ENCODE results near the gene LIPC.

LIPC gene

DNA sequence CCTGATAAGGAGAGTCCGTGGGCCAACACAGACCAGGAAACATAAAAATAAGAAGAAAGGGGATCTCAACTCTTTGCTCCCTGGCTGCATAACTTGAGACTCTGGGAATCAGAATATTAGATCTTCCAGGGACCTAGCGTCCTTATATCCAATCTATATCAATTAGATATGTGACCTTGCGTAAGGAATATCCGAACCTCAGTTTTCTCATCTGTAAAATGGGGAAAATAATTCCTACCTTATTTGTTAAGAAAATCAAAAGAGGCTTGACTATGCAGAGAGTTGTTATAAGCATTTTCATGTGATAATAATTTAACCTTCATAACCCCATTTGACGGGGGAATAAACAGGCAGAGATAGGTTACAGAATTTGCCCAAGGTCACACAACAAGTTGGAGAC, 7.1 kb upstream of the LIPC start:
- Histone ChIP-seq H3K4me3 (ENCODE audit: low read depth, low read length) (no peak overlapping the region), H3K27me3 (ENCODE audit: control insufficient read depth, insufficient read depth, low read length) (no peaks in the 10 kb centered on the region), H3K9ac (ENCODE audit: low read depth, low read length) (no peak overlapping the region), H3K4me1 (ENCODE audit: control insufficient read depth, insufficient read depth, low read length) (no peaks in the 10 kb centered on the region), H3K9me3 (ENCODE audit: control insufficient read depth, insufficient read depth, low read length) (no peaks in the 10 kb centered on the region), H3K36me3 (ENCODE audit: control insufficient read depth, insufficient read depth, low read length) (no peaks in the 10 kb centered on the region)

DNA sequence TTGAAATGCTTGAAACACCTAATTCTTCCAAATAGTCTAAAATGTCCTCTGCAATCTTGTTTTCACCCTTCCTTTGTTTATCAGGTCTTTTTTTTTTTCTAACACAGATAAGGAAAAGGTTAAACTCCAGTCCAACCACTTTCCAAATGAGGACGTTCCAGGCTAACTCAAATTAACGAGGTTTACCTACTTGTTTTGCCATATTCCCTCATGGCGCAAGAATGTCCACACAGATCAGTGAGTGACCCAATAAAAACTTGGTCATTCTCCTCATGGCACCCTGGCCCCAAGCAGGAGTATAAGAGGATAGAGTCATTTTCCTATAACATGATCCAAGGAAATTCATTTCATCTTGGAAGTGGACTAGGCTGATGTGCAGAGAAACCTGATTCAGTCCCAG, 6.6 kb upstream of the LIPC start:
- Histone ChIP-seq H3K9ac (ENCODE audit: low read depth, low read length) (no peak overlapping the region), H3K4me1 (ENCODE audit: control insufficient read depth, insufficient read depth, low read length) (no peaks in the 10 kb centered on the region), H3K4me3 (ENCODE audit: low read depth, low read length) (no peak overlapping the region), H3K36me3 (ENCODE audit: control insufficient read depth, insufficient read depth, low read length) (no peaks in the 10 kb centered on the region), H3K9me3 (ENCODE audit: control insufficient read depth, insufficient read depth, low read length) (no peaks in the 10 kb centered on the region), H3K27me3 (ENCODE audit: control insufficient read depth, insufficient read depth, low read length) (no peaks in the 10 kb centered on the region)

GRCh38 chr15:58425834-58426233, 6.0 kb upstream of the LIPC start:
- H3K4me3 ChIP-seq (ENCODE audit: low read depth, low read length): no peak overlapping the region

GRCh38 chr15:58426501-58426900, 5.3 kb upstream of the LIPC start:
- Histone ChIP-seq H3K4me3 (ENCODE audit: low read depth, low read length) (no peak overlapping the region), H3K36me3 (ENCODE audit: control insufficient read depth, insufficient read depth, low read length) (no peaks in the 10 kb centered on the region), H3K9ac (ENCODE audit: low read depth, low read length) (no peak overlapping the region), H3K9me3 (ENCODE audit: control insufficient read depth, insufficient read depth, low read length) (no peaks in the 10 kb centered on the region), H3K27me3 (ENCODE audit: control insufficient read depth, insufficient read depth, low read length) (no peaks in the 10 kb centered on the region), H3K4me1 (ENCODE audit: control insufficient read depth, insufficient read depth, low read length) (no peaks in the 10 kb centered on the region)

More at GRCh38 chr15:58425834-58426233, 6.0 kb upstream of the LIPC start:
- Histone ChIP-seq H3K9me3 (ENCODE audit: control insufficient read depth, insufficient read depth, low read length) (no peaks in the 10 kb centered on the region), H3K36me3 (ENCODE audit: control insufficient read depth, insufficient read depth, low read length) (no peaks in the 10 kb centered on the region), H3K27me3 (ENCODE audit: control insufficient read depth, insufficient read depth, low read length) (no peaks in the 10 kb centered on the region), H3K4me1 (ENCODE audit: control insufficient read depth, insufficient read depth, low read length) (no peaks in the 10 kb centered on the region), H3K9ac (ENCODE audit: low read depth, low read length) (no peak overlapping the region)

- H3K9me3 ChIP-seq (ENCODE audit: control insufficient read depth, insufficient read depth, low read length): no peaks in the 10 kb centered on the region
- no peaks in the 10 kb centered on the region for H3K27me3 ChIP-seq (ENCODE audit: control insufficient read depth, insufficient read depth, low read length)
- H3K4me1 ChIP-seq (ENCODE audit: control insufficient read depth, insufficient read depth, low read length): no peaks in the 10 kb centered on the region
- no peak overlapping the region for H3K4me3 ChIP-seq (ENCODE audit: low read depth, low read length)
- H3K36me3 ChIP-seq (ENCODE audit: control insufficient read depth, insufficient read depth, low read length): no peaks in the 10 kb centered on the region
- H3K9ac ChIP-seq (ENCODE audit: low read depth, low read length): no peak overlapping the region
Observed at GRCh38 chr15:58427987-58428386, 3.8 kb upstream of the LIPC start.

- no peak overlapping the region for H3K9ac ChIP-seq (ENCODE audit: low read depth, low read length)
- no peak overlapping the region for H3K4me3 ChIP-seq (ENCODE audit: low read depth, low read length)
- no peaks in the 10 kb centered on the region for H3K27me3 ChIP-seq (ENCODE audit: control insufficient read depth, insufficient read depth, low read length)
- H3K36me3 ChIP-seq (ENCODE audit: control insufficient read depth, insufficient read depth, low read length): no peaks in the 10 kb centered on the region
- H3K4me1 ChIP-seq (ENCODE audit: control insufficient read depth, insufficient read depth, low read length): no peaks in the 10 kb centered on the region
- no peaks in the 10 kb centered on the region for H3K9me3 ChIP-seq (ENCODE audit: control insufficient read depth, insufficient read depth, low read length)
Observed at GRCh38 chr15:58430224-58430787, 1.5 kb upstream of the LIPC start.

DNA sequence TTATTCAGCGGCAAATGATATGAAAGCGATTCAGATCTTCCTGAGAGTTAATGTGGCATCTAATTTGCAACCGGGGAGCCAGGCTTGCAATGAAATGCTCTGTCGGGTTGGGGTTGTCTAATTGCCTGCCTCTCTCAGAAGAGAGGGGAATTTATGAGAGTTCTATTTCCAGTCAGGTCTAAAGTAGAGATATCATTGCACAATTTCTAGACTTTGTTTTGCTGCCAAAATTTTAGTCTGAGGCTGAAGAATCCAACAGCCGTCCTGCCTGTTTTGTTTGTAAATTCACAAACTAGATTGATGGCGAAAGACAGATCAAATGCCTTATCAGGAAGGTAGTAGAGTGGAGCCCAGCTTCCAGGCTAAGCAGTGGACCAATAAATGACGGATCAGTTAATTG, 610 bp downstream of the LIPC start:
- Histone ChIP-seq H3K27me3 (ENCODE audit: control insufficient read depth, insufficient read depth, low read length) (no peaks in the 10 kb centered on the region), H3K4me1 (ENCODE audit: control insufficient read depth, insufficient read depth, low read length) (no peaks in the 10 kb centered on the region), H3K36me3 (ENCODE audit: control insufficient read depth, insufficient read depth, low read length) (no peaks in the 10 kb centered on the region), H3K9ac (ENCODE audit: low read depth, low read length) (no peak overlapping the region), H3K9me3 (ENCODE audit: control insufficient read depth, insufficient read depth, low read length) (no peaks in the 10 kb centered on the region), H3K4me3 (ENCODE audit: low read depth, low read length) (no peak overlapping the region)

- Histone ChIP-seq H3K4me1 (ENCODE audit: control insufficient read depth, insufficient read depth, low read length) (no peaks in the 10 kb centered on the region), H3K4me3 (ENCODE audit: low read depth, low read length) (no peak overlapping the region), H3K36me3 (ENCODE audit: control insufficient read depth, insufficient read depth, low read length) (no peaks in the 10 kb centered on the region), H3K9me3 (ENCODE audit: control insufficient read depth, insufficient read depth, low read length) (no peaks in the 10 kb centered on the region), H3K9ac (ENCODE audit: low read depth, low read length) (no peak overlapping the region), H3K27me3 (ENCODE audit: control insufficient read depth, insufficient read depth, low read length) (no peaks in the 10 kb centered on the region)
Observed at GRCh38 chr15:58433597-58434333, 2.0 kb downstream of the LIPC start.

DNA sequence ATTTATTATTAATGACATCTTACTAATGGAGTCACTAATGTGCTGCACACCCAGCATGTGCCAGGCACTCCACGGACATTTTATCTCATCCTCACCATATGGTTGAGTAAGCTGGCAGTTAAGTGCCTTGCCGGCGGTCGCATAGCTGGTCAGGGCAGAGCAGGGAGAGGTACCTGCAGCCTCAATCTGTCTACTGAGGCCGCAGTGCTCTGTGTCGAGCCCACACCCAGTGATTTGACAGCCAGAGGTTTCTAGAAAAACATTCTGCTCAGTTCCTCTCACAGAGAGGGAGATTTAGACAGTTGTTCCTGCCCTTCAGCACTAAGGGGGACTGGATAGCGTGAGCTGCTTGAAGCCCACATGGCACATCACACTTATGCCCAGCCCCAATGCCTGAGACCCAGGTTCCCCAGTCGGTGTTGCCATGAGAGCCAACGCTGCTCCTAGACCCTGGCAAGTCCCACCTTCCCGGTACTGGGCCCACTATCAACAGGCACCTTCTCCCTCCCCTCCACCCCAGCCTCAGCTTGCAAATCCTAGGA, 2.6 kb downstream of the LIPC start:
- H3K9ac ChIP-seq (ENCODE audit: low read depth, low read length): no peak overlapping the region
- no peak overlapping the region for H3K4me3 ChIP-seq (ENCODE audit: low read depth, low read length)
- no peaks in the 10 kb centered on the region for H3K4me1 ChIP-seq (ENCODE audit: control insufficient read depth, insufficient read depth, low read length)
- no peaks in the 10 kb centered on the region for H3K9me3 ChIP-seq (ENCODE audit: control insufficient read depth, insufficient read depth, low read length)
- H3K27me3 ChIP-seq (ENCODE audit: control insufficient read depth, insufficient read depth, low read length): no peaks in the 10 kb centered on the region
- H3K36me3 ChIP-seq (ENCODE audit: control insufficient read depth, insufficient read depth, low read length): no peaks in the 10 kb centered on the region

- no peaks in the 10 kb centered on the region for H3K9me3 ChIP-seq (ENCODE audit: control insufficient read depth, insufficient read depth, low read length)
- no peaks in the 10 kb centered on the region for H3K27me3 ChIP-seq (ENCODE audit: control insufficient read depth, insufficient read depth, low read length)
- H3K9ac ChIP-seq (ENCODE audit: low read depth, low read length): no peak overlapping the region
- no peak overlapping the region for H3K4me3 ChIP-seq (ENCODE audit: low read depth, low read length)
- peaks cover 13% of the 10 kb centered on the region for H3K4me1 ChIP-seq (ENCODE audit: control insufficient read depth, insufficient read depth, low read length)
- no peaks in the 10 kb centered on the region for H3K36me3 ChIP-seq (ENCODE audit: control insufficient read depth, insufficient read depth, low read length)
Observed at GRCh38 chr15:58436552-58436951, 4.8 kb downstream of the LIPC start.

DNA sequence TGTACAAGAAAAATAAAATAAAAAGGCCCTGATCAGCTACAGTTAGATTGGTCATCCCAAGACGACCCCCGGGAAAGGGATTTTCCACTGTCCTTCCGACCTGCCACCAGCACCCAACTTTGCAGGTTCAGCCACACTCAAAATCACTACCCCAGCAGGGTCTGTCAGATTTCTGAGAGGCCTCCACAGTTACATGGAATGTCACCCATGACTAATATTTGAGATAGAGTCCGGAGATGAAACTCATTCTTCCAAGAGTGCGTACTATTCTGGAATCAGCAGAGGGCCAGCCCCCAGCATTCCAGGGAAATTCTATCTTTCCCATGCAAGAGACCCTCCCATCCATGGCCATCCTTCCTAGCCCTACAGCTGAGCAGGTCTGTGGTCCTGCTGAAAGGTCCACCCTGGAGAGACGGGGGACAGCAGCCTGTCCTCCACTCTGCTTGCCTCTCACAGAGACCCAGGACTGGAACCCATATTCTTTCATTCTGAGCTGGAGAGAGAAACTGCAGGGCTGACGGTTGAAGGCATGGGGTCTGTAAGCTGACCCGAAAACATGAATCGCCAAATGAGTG, 5.8 kb downstream of the LIPC start:
- peaks cover 13% of the 10 kb centered on the region for H3K4me1 ChIP-seq (ENCODE audit: control insufficient read depth, insufficient read depth, low read length)
- H3K9ac ChIP-seq (ENCODE audit: low read depth, low read length): no peak overlapping the region
- H3K4me3 ChIP-seq (ENCODE audit: low read depth, low read length): no peak overlapping the region
- H3K27me3 ChIP-seq (ENCODE audit: control insufficient read depth, insufficient read depth, low read length): peaks cover 4% of the 10 kb centered on the region
- no peaks in the 10 kb centered on the region for H3K36me3 ChIP-seq (ENCODE audit: control insufficient read depth, insufficient read depth, low read length)
- no peaks in the 10 kb centered on the region for H3K9me3 ChIP-seq (ENCODE audit: control insufficient read depth, insufficient read depth, low read length)

DNA sequence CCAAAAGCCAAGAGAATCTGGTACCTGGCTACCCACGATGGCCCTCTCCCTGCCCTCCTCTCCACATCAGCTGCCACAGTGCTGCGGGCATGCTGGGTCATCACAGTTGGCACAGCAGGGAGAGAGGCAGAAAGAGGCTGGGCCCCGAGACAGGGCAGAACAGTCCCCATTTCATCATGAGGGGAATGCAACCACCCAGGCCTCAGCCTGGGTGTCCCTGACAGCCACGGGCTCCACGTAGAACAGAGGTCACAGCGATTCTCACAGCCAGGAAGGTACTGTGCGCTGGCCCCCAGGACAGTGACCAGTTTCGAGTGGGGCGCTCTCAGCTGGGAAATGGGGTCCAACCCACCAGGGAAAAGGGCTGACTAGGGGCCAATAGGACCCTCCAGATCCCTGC, 6.3 kb downstream of the LIPC start:
- H3K27me3 ChIP-seq (ENCODE audit: control insufficient read depth, insufficient read depth, low read length): peaks cover 4% of the 10 kb centered on the region
- no peaks in the 10 kb centered on the region for H3K9me3 ChIP-seq (ENCODE audit: control insufficient read depth, insufficient read depth, low read length)
- H3K36me3 ChIP-seq (ENCODE audit: control insufficient read depth, insufficient read depth, low read length): no peaks in the 10 kb centered on the region
- no peak overlapping the region for H3K9ac ChIP-seq (ENCODE audit: low read depth, low read length)
- H3K4me1 ChIP-seq (ENCODE audit: control insufficient read depth, insufficient read depth, low read length): peaks cover 13% of the 10 kb centered on the region
- no peak overlapping the region for H3K4me3 ChIP-seq (ENCODE audit: low read depth, low read length)
